GM23248 (cell line): ENCODE measurements around the gene ABHD4. TPM values are rescaled to one million over a fixed set of nuclear protein-coding genes. Genes with fewer than 3 reads are reported as not detected.

ENCODE experiments used
- DNase-seq: peaks from one replicate; pipeline ENCODE4 v3.0.0-alpha.2; 2015
- H2AFZ ChIP-seq: fragments of 200-600 bp; sonication (generic); 2 replicates; pipeline ENCODE4 v1.6.1; 2016; ENCODE audit warnings: antibody characterized with exemption
- H3F3A ChIP-seq: fragments of 200-600 bp; sonication (generic); 2 replicates; pipeline ENCODE4 v1.6.1; 2016; ENCODE audit warnings: mild to moderate bottlenecking, antibody characterized with exemption, mixed run types; ENCODE audit not compliant: insufficient read depth
- H3K27ac ChIP-seq: fragments of 200-600 bp; sonication (generic); 2 replicates; pipeline ENCODE4 v1.5.1; 2016; ENCODE audit warnings: mild to moderate bottlenecking
- H3K27me3 ChIP-seq: fragments of 200-600 bp; sonication (generic); replicated peaks from 2 replicates; pipeline ENCODE4 v1.6.1; 2016; ENCODE audit warnings: mild to moderate bottlenecking; ENCODE audit not compliant: insufficient read depth
- H3K36me3 ChIP-seq: fragments of 200-600 bp; sonication (generic); 2 replicates; pipeline ENCODE4 v1.6.1; 2016; ENCODE audit warnings: low read depth, mild to moderate bottlenecking
- H3K4me1 ChIP-seq: fragments of 200-600 bp; sonication (generic); 2 replicates; pipeline ENCODE4 v1.6.1; 2016; ENCODE audit warnings: mild to moderate bottlenecking; ENCODE audit not compliant: insufficient read depth
- H3K4me2 ChIP-seq: fragments of 200-600 bp; sonication (generic); one replicate; pipeline ENCODE4 v1.6.1; 2016; ENCODE audit warnings: mild to moderate bottlenecking; ENCODE audit not compliant: unreplicated experiment
- H3K4me3 ChIP-seq: fragments of 200-600 bp; sonication (generic); 2 replicates; pipeline ENCODE4 v1.5.1; 2016; ENCODE audit warnings: mild to moderate bottlenecking
- H3K79me2 ChIP-seq: fragments of 200-600 bp; sonication (generic); 2 replicates; pipeline ENCODE4 v1.6.1; 2016; ENCODE audit warnings: mild to moderate bottlenecking; ENCODE audit not compliant: insufficient read depth
- H3K9ac ChIP-seq: fragments of 200-600 bp; sonication (generic); 2 replicates; pipeline ENCODE4 v1.6.1; 2016; ENCODE audit warnings: mild to moderate bottlenecking
- H3K9me2 ChIP-seq: fragments of 200-600 bp; sonication (generic); 2 replicates; pipeline ENCODE4 v1.6.1; 2016; ENCODE audit warnings: mixed run types, mild to moderate bottlenecking, moderate library complexity; ENCODE audit not compliant: insufficient read depth
- H3K9me3 ChIP-seq: fragments of 200-600 bp; sonication (generic); one replicate; pipeline ENCODE4 v1.6.1; 2017; ENCODE audit warnings: low read depth
- H4K20me1 ChIP-seq: fragments of 200-600 bp; sonication (generic); 2 replicates; pipeline ENCODE4 v1.6.0; 2016; ENCODE audit not compliant: insufficient read depth
- EZH2 ChIP-seq: fragments of 200-600 bp; sonication (generic); IDR thresholded peaks from 2 replicates; pipeline ENCODE4 v1.6.1; 2018; ENCODE audit warnings: antibody characterized with exemption, mild to moderate bottlenecking; ENCODE audit not compliant: insufficient read depth, poor library complexity, severe bottlenecking
- EZH2phosphoT487 ChIP-seq: fragments of 200-600 bp; sonication (generic); IDR thresholded peaks from 2 replicates; pipeline ENCODE4 v1.6.1; 2018; ENCODE audit warnings: antibody characterized with exemption, moderate library complexity, mild to moderate bottlenecking, low read depth; ENCODE audit not compliant: insufficient read depth
- WGBS, 2 experiments: methylation state at CpG; one replicate each; pipeline ENCODE4 v1.1.6; 2015 to 2017; ENCODE audit warnings: low lambda C conversion rate in 2 of 2, low coverage in 1 of 2; ENCODE audit errors: missing lambda C conversion rate in 2 of 2; 5-methylcytosine and 5-hydroxymethylcytosine counted together
- in situ Hi-C: fragments of 300-500 bp; cut with MboI; formaldehyde crosslinking; loops from 2 replicates; pipeline ENCODE4 v1.15.0; 2020
- polyA plus RNA-seq: library from polyadenylated mRNA; unstranded; fragments of >200 nt; fragmentation: Nextera tagmentation; extraction: Ambion mirVana; gene quantifications from 2 replicates; pipeline ENCODE4 v1.2.1, GENCODE V29; 2016
- total RNA-seq: library from RNA; depleted of rRNA; stranded (reverse); fragments of >200 nt; shearing (Covaris generic); gene quantifications from 2 replicates; pipeline ENCODE4 v1.2.3, GENCODE V29; 2014

Gene ABHD4
- total and polyA plus RNA-seq, 2 experiments from 2014 or later = 16.8 to 26.5 TPM

DNA sequence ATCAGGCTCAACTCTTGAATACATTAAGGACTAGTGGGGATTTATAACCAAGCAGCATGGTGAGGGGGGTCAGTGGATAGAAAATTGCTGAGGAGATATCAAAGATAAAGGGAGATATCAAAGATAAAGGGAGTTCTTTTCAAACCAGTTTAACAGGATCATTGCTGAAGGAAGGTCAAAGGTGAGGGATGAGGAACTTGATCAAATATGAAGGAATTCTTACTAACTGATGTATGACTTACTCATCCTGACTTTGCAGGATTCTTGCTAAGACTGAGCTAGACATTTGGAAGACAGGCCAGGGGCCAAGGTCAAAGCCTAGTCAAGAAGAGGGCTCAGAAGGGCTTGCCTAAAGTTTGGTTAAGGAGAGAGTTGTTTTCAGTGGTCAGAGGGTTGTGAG lies 4.8 kb downstream of the ABHD4 start:
- in situ Hi-C loops = no loop called here
- no peak for TF ChIP-seq EZH2phosphoT487
- no peak for TF ChIP-seq EZH2
- DNase-seq = peak; percentile 57
- Histone ChIP-seq H3K4me3 (no peak overlapping the region), H3K4me1 (peaks cover 26% of the 10 kb centered on the region), H3K9me3 (no peaks in the 10 kb centered on the region), H3F3A (no peaks in the 10 kb centered on the region), H4K20me1 (no peaks in the 10 kb centered on the region), H3K36me3 (peaks cover 34% of the 10 kb centered on the region), H2AFZ (no peak overlapping the region), H3K9ac (no peak overlapping the region), H3K4me2 (no peak overlapping the region), H3K27ac (0 out of 2 replicates have a peak overlapping the region, but pooled peaks have one; percentile 19), H3K27me3 (no peaks in the 10 kb centered on the region), H3K9me2 (no peaks in the 10 kb centered on the region), H3K79me2 (peaks cover 20% of the 10 kb centered on the region)

DNA sequence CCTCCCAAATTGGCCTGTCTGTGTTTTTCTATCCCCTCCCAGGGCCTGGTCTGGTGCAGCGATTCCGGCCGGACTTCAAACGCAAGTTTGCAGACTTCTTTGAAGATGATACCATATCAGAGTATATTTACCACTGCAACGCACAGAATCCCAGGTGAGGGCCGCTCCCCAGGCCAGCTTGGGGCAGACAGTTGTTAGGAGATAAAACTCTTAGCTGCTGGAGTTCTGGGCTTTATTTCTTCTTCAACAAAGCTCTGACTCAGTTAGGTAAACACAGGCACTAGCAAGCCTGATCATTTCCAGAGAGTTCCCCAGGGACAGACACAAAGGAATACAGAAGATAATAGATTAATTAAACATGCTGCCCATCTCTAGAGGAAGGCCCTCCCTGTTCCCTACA lies 8.3 kb downstream of the ABHD4 start:
- TF ChIP-seq EZH2 (no peak), EZH2phosphoT487 (no peak)
- no peak for DNase-seq
- Histone ChIP-seq H3K36me3 (peaks cover 45% of the 10 kb centered on the region), H3K4me2 (no peak overlapping the region), H3K9ac (no peak overlapping the region), H3K4me3 (no peak overlapping the region), H3K9me3 (no peaks in the 10 kb centered on the region), H3K4me1 (peaks cover 9% of the 10 kb centered on the region), H3K79me2 (no peaks in the 10 kb centered on the region), H4K20me1 (no peaks in the 10 kb centered on the region), H3K27ac (no peak overlapping the region), H3F3A (no peaks in the 10 kb centered on the region), H2AFZ (no peak overlapping the region), H3K9me2 (no peaks in the 10 kb centered on the region), H3K27me3 (no peaks in the 10 kb centered on the region)
- in situ Hi-C loops = no loop called here
- 97 to 99% methylated on average over 6 of the region's 6 CpGs for WGBS, 2 experiments

DNA sequence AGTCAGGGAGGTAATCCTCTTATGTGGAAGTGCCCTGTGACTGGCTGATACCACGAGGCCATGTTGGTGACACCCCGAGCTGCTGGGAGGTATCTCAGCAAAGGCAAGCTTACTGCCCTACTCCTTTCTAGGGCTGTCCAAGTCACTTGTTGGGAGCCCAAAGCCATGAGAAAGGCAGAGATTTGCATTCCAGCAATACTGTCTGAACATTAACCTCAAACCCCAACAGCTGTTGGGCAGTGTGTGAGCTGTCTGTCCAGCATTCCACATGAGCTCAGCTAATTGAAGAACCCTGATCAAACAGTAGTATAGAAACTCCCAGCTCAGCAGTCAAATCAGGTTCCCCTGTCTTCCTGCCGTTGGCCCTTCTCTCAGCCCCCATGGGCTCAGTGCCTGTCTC lies 9.2 kb downstream of the ABHD4 start:
- Histone ChIP-seq H3K9me3 (no peaks in the 10 kb centered on the region), H3K27me3 (no peaks in the 10 kb centered on the region), H3F3A (peaks cover under 1% of the 10 kb centered on the region; the same call in 1 of the 2 replicates), H3K9me2 (no peaks in the 10 kb centered on the region), H3K4me1 (peaks cover 9% of the 10 kb centered on the region), H4K20me1 (no peaks in the 10 kb centered on the region), H2AFZ (no peak overlapping the region), H3K27ac (no peak overlapping the region), H3K36me3 (peaks cover 45% of the 10 kb centered on the region), H3K4me3 (no peak overlapping the region), H3K79me2 (no peaks in the 10 kb centered on the region), H3K9ac (no peak overlapping the region), H3K4me2 (no peak overlapping the region)
- TF ChIP-seq EZH2 (no peak), EZH2phosphoT487 (no peak)
- DNase-seq = no peak
- in situ Hi-C loops = no loop called here
- WGBS, 2 experiments = 65 to 73% methylated on average over 3 of the region's 3 CpGs

DNA sequence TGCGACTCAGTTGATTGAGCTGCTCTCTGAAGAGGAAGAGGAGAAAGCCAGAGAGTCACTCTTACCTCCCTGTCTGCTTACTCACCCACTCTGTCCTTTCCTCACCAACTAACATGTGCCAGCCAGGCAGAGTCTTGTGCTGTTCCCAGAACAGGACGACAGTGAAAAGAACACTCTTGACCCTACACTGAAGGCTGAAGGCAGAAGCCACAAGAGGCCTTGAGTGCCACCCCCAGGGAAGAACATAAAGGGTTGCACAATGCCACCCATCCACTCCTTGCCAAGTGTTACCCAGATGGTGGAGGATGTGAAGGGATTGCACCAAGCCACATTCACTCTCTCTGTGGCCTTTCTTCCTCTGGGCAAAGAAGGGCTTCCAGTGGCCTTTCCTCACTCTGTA lies 12.8 kb downstream of the ABHD4 start:
- Histone ChIP-seq H3K9ac (no peak overlapping the region), H3K36me3 (peaks cover 17% of the 10 kb centered on the region), H4K20me1 (no peaks in the 10 kb centered on the region), H3K9me3 (no peaks in the 10 kb centered on the region), H3F3A (peaks cover 28% of the 10 kb centered on the region), H2AFZ (no peak overlapping the region), H3K4me1 (peaks cover 22% of the 10 kb centered on the region), H3K27ac (no peak overlapping the region), H3K4me3 (no peak overlapping the region), H3K9me2 (no peaks in the 10 kb centered on the region), H3K27me3 (no peaks in the 10 kb centered on the region), H3K79me2 (no peaks in the 10 kb centered on the region), H3K4me2 (no peak overlapping the region)
- DNase-seq = peak; percentile 12
- WGBS, 2 experiments = 88 to 98% methylated on average over 2 of the region's 2 CpGs
- in situ Hi-C loops = no loop called here
- no peak for TF ChIP-seq EZH2phosphoT487
- no peak for TF ChIP-seq EZH2

DNA sequence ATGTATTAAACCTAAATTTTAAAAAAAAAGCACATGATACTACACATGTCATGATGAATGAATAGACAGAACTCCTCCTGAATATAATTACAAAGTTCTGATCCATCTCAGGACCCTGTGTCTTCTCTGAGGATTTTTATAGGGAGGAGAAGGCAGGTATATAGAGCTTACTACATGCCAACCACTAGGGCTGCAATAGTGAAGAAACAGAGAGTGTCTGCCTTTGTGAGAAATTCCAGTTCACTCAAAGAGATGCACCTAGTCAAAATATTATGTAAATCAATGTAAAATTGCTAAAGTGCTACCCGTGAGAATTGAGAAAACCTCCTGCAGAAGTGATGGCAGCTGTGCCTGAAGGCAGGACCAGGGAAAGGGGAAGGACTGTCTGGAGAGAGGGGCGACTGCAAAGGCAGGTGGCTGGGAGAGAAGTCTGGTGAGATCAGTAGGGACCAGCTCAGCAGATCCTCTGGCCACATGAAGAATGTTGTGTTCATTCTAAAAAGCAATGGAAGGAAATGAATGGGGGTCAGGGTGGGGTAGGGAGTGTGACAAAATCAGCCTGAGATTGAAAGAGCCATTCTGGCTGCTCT lies 15.1 kb downstream of the ABHD4 start:
- Histone ChIP-seq H3F3A (peaks cover 28% of the 10 kb centered on the region), H2AFZ (no peak overlapping the region), H4K20me1 (no peaks in the 10 kb centered on the region), H3K27me3 (no peaks in the 10 kb centered on the region), H3K27ac (peak overlapping the region; percentile 89), H3K9me3 (no peaks in the 10 kb centered on the region), H3K4me2 (peak overlapping the region; percentile 46), H3K79me2 (no peaks in the 10 kb centered on the region), H3K36me3 (peaks cover 10% of the 10 kb centered on the region; the same call in 1 of the 2 replicates), H3K4me3 (no peak overlapping the region), H3K9ac (peak overlapping the region; percentile 62), H3K4me1 (peaks cover 22% of the 10 kb centered on the region), H3K9me2 (no peaks in the 10 kb centered on the region)
- in situ Hi-C loops = no loop called here
- TF ChIP-seq EZH2phosphoT487 = no peak
- TF ChIP-seq EZH2 = no peak
- WGBS, 2 experiments = 63 to 64% methylated on average over 2 of the region's 2 CpGs
- peak; percentile 30 for DNase-seq
